BE2C (cell line): ENCODE data around the gene UCHL5.
"Not testable (repeated sequence)": the region's sequence is repeated elsewhere in the genome, so short reads cannot be mapped to it uniquely, and the experiment has no call there.

ENCODE experiments used
- DNase-seq: peaks from one replicate; pipeline ENCODE4 v3.0.0-alpha.2; 2020
- H3K27me3 ChIP-seq: fragments of 250-450 bp; sonication (Bioruptor Pico); 2 replicates; pipeline ENCODE4 v1.5.1; 2020; ENCODE audit warnings: mild to moderate bottlenecking
- H3K36me3 ChIP-seq: fragments of 250-450 bp; sonication (Bioruptor Pico); 2 replicates; pipeline ENCODE4 v1.5.1; 2020; ENCODE audit warnings: mild to moderate bottlenecking
- H3K4me1 ChIP-seq: fragments of 250-450 bp; sonication (Bioruptor Pico); 2 replicates; pipeline ENCODE4 v1.5.1; 2020
- H3K4me3 ChIP-seq: 2 replicates; pipeline ENCODE4 v1.5.1; 2011; ENCODE audit warnings: low read depth, low read length
- H3K9me3 ChIP-seq: fragments of 250-450 bp; sonication (Bioruptor Pico); 2 replicates; pipeline ENCODE4 v1.5.1; 2020
- CTCF ChIP-seq: IDR thresholded peaks from 2 replicates; pipeline ENCODE4 v1.5.1; 2012; ENCODE audit warnings: mild to moderate bottlenecking, low read depth, low read length

The UCHL5 gene

GRCh38 chr1:193060406-193060805 is 1.2 kb upstream of the UCHL5 start:
- no peak for TF ChIP-seq CTCF
- no peaks in the 10 kb centered on the region; the same call in 1 of the 2 replicates for H3K4me1 ChIP-seq
- H3K4me3 ChIP-seq: peak overlapping the region; percentile 94
- DNase-seq: no peak
- H3K27me3 ChIP-seq: no peaks in the 10 kb centered on the region
- peaks cover 4% of the 10 kb centered on the region; the same call in 1 of the 2 replicates for H3K36me3 ChIP-seq
- H3K9me3 ChIP-seq: no peaks in the 10 kb centered on the region

- no peak for DNase-seq
These were observed 899 bp upstream of the UCHL5 start for GRCh38 chr1:193060115-193060403.

GRCh38 chr1:193058529-193059281 is 455 bp downstream of the UCHL5 start:
- H3K9me3 ChIP-seq: no peaks in the 10 kb centered on the region
- no peaks in the 10 kb centered on the region for H3K4me1 ChIP-seq
- peak; percentile 30 for DNase-seq
- no peaks in the 10 kb centered on the region for H3K27me3 ChIP-seq
- TF ChIP-seq CTCF: no peak
- H3K4me3 ChIP-seq: peak overlapping the region; percentile 94
- peaks cover 4% of the 10 kb centered on the region; the same call in 1 of the 2 replicates for H3K36me3 ChIP-seq

More at GRCh38 chr1:193060115-193060403, 899 bp upstream of the UCHL5 start:
- Histone ChIP-seq H3K4me3 (peak overlapping the region; percentile 94), H3K4me1 (no peaks in the 10 kb centered on the region; the same call in 1 of the 2 replicates), H3K9me3 (no peaks in the 10 kb centered on the region), H3K36me3 (peaks cover 4% of the 10 kb centered on the region; the same call in 1 of the 2 replicates), H3K27me3 (no peaks in the 10 kb centered on the region)
- TF ChIP-seq CTCF: no peak

- no peak for TF ChIP-seq CTCF
- no peak overlapping the region for H3K4me3 ChIP-seq
- no peak for DNase-seq
- H3K36me3 ChIP-seq: peaks cover 18% of the 10 kb centered on the region
- H3K9me3 ChIP-seq: no peaks in the 10 kb centered on the region
- no peaks in the 10 kb centered on the region for H3K4me1 ChIP-seq
- H3K27me3 ChIP-seq: no peaks in the 10 kb centered on the region
These were observed 4.9 kb downstream of the UCHL5 start for GRCh38 chr1:193054169-193054675.

- not testable (repeated sequence) for DNase-seq, H3K27me3 ChIP-seq, H3K9me3 ChIP-seq, H3K4me1 ChIP-seq, H3K4me3 ChIP-seq
- peaks cover 57% of the 10 kb centered on the region for H3K36me3 ChIP-seq
These were observed 10.2 kb downstream of the UCHL5 start for GRCh38 chr1:193048913-193049312.

- H3K36me3 ChIP-seq: peaks cover 30% of the 10 kb centered on the region
- no peaks in the 10 kb centered on the region for H3K4me1 ChIP-seq
- DNase-seq: no peak
- H3K4me3 ChIP-seq: no peak overlapping the region
- no peaks in the 10 kb centered on the region for H3K9me3 ChIP-seq
- no peak for TF ChIP-seq CTCF
- H3K27me3 ChIP-seq: no peaks in the 10 kb centered on the region
These were observed 16.1 kb downstream of the UCHL5 start for GRCh38 chr1:193042766-193043691.
